Endothelial cell of umbilical vein (primary cell): ENCODE data around the gene CERKL.

ENCODE experiments used
- CTCF ChIP-seq, 2 donors: IDR thresholded peaks; 1 replicate in 1 of 2; 2 replicates in 1 of 2; pipeline ENCODE4 v1.5.1; 2011; ENCODE audit warnings: low read length in 2 of 2, mild to moderate bottlenecking in 2 of 2, moderate library complexity in 2 of 2, control low read depth in 1 of 2, inconsistent platforms in 1 of 2, low read depth in 1 of 2; ENCODE audit not compliant: insufficient read depth in 1 of 2; ENCODE audit errors: extremely low read depth in 1 of 2
- JUN ChIP-seq: IDR thresholded peaks from 2 replicates; pipeline ENCODE4 v1.6.1; 2011; ENCODE audit warnings: borderline replicate concordance, low read depth; ENCODE audit not compliant: insufficient read length, insufficient read depth
- MYC ChIP-seq: IDR thresholded peaks from one replicate; pipeline ENCODE4 v1.6.1; 2011; ENCODE audit warnings: mild to moderate bottlenecking, low read depth, low read length

- TF ChIP-seq JUN (no peak), CTCF (IDR thresholded peaks at IDR 0.05; ENCODE audit: extremely low read depth in 1 of 2, insufficient read depth in 1 of 2, low read depth in 1 of 2, low read length in 2 of 2) (no peak), MYC (no peak)
Measured at GRCh38 chr2:181698223-181698622, 41.3 kb upstream of the CERKL start.
